ENCODE measurements around the gene SCN1B. TPM values are rescaled to one million over a fixed set of nuclear protein-coding genes. Genes with fewer than 3 reads are reported as not detected.
A peak's percentile ranks its signal among the peaks of the same experiment; 100 is the strongest.

SCN1B gene
- total and polyA plus RNA-seq, 10 of the 15 experiments (the other 5 are each of a cell fraction or from before 2014, with no cell fraction given): 0.04 to 0.54 (median 0.11) TPM; not detected in 3

- TF ChIP-seq CUX1 (IDR thresholded peaks at IDR 0.05; ENCODE audit: insufficient replicate concordance, low read depth, low read length) (no peak), RCOR1 (conservative IDR thresholded peaks at IDR 0.05; ENCODE audit: low read depth, low read length) (no peak), PAX5 (IDR thresholded peaks at IDR 0.05; ENCODE audit: borderline replicate concordance, low read depth, low read length) (peak; percentile 12; the same call in 1 of the 2 replicates), CHD4 (IDR thresholded peaks at IDR 0.05) (no peak), HSF1 (IDR thresholded peaks at IDR 0.05; ENCODE audit: low read depth, low read length) (no peak), EP300 (IDR thresholded peaks at IDR 0.05; ENCODE audit: borderline replicate concordance in 1 of 2, control insufficient read depth in 1 of 2, low read depth in 2 of 2, low read length in 2 of 2) (no peak), CBX5 (IDR thresholded peaks at IDR 0.05; ENCODE audit: low read depth) (no peak), ZNF274 (IDR thresholded peaks at IDR 0.05; ENCODE audit: insufficient read depth, insufficient read length) (no peak), WRNIP1 (IDR thresholded peaks at IDR 0.05; ENCODE audit: borderline replicate concordance, low read depth, low read length) (no peak), ZBTB40 (IDR thresholded peaks at IDR 0.05; ENCODE audit: borderline replicate concordance) (no peak), FOS (IDR thresholded peaks at IDR 0.05; ENCODE audit: borderline replicate concordance, extremely low read depth, insufficient read length) (no peak), CBFB (IDR thresholded peaks at IDR 0.05; ENCODE audit: low read depth) (no peak), SRF (IDR thresholded peaks at IDR 0.05; ENCODE audit: low read depth in 2 of 2, low read length in 2 of 2) (no peak), CTCF (IDR thresholded peaks at IDR 0.05 in 2 of 3, conservative IDR thresholded peaks at IDR 0.05 in 1 of 3; ENCODE audit: control insufficient read depth in 2 of 3, extremely low read depth in 1 of 3, insufficient read depth in 1 of 3, low read depth in 3 of 3, low read length in 3 of 3) (peak; percentile 95 to 100 (median 97))
Measured at GRCh38 chr19:35013041-35013819, 17.0 kb upstream of the SCN1B start (continued).
